ENCODE measurements around the gene NDUFAF4.
"Not testable (repeated sequence)": the region's sequence is repeated elsewhere in the genome, so short reads cannot be mapped to it uniquely, and the experiment has no call there.

Gene NDUFAF4

DNA sequence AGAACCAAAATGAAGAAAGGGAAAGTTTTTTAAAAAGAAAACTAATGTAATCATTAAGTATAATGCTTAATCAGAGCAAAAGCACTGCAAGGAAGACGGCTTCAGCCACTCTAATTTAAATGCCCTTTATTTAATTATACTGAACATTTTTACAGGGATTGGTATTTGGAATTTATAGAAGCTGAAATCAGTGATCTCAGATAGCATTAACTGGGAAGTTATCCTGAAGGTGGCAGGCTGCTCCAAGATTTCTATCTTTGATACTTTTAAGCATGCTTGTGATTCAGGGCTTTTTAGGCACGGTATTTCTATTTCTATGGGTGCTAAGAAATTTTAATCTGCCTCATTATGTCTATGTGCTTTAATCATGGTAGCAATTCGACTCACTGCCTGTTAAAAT, 1.3 kb upstream of the NDUFAF4 start:
- DNase-seq (ENCODE audit: low read depth): no peak

GRCh38 chr6:96898241-96898851, 655 bp upstream of the NDUFAF4 start:
- DNase-seq (ENCODE audit: low read depth): no peak

- no peak for DNase-seq (ENCODE audit: low read depth)
Measured at GRCh38 chr6:96889146-96889545, 8.5 kb downstream of the NDUFAF4 start.

DNA sequence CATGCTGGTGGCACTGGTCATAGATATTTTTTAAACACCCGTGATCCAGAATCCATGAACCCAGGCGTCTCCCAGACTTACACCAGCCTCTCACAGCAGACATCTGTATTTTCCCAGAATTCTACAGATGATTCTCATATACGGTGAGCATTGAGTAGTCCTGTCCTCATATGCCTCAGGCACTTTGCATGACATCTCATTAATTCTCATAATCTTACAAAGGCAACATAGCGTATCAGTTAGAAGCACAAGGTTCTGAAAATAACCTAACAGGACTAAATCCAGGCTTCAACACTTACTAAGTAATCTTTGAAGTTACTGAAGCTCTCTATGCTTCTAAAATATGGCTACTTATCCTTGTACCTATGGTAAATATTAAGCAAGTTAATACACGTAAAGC, 8.9 kb downstream of the NDUFAF4 start:
- no peak for DNase-seq (ENCODE audit: low read depth)

DNA sequence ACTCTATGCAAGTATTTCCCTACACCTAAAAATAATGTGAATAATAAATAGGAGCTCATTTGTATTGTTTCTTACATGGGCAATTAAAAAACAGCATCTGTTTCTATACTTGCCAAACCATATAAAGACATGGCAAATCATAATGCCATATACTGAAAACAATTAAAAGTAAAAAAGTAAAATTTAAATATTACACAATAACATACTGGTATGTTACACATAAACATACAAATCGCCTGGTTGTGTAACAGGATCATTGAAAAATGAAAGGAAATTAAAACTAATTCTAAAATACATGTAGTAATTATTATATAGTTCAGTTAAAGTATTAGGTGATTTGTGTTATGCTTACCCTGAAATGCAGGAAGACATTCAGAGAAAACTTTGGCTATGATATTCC, 11.2 kb downstream of the NDUFAF4 start:
- no peak for DNase-seq (ENCODE audit: low read depth)

DNA sequence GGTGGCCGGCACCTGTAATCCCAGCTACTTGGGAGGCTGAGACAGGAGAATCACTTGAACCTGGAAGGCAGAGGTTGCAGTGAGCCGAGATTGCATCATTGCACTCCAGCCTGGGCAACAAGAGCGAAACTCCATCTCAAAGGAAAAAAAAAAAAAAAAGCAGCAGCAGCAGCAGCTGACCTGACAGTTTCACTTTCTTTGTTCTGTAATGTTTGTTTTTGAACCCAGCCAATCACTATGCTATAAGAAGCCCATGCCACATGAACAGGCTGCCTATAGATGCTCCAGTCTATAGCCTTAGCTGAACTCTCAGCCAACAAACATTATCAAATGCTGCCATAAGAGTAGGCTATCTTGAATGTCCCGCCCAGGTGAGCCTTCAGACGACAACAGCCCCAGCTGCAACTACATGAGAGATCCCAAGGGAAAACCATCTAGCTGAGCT, 12.5 kb downstream of the NDUFAF4 start:
- not testable (repeated sequence) for DNase-seq (ENCODE audit: low read depth)

DNA sequence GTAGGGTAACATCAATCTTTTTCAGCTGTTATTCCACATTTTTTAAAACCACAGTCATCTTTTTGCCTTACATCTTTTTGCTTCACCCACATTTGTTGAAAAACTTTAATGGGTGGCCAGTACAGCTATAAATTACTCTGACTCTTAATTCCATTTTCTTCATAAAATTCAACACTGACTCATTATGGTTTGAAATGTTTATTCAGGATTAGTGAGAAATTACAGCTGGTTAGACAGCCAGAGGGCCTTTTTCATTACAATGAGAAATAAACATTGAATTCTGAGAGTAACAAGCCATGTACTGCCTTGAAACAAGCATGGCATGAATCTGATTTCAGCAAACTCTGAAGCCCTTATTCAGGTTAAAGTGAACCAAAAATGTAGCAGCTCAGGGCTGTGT, 19.5 kb downstream of the NDUFAF4 start:
- DNase-seq (ENCODE audit: low read depth): peak; percentile 10

- no peak for DNase-seq (ENCODE audit: low read depth)
Measured at GRCh38 chr6:96876886-96877545, 20.7 kb downstream of the NDUFAF4 start.

DNA sequence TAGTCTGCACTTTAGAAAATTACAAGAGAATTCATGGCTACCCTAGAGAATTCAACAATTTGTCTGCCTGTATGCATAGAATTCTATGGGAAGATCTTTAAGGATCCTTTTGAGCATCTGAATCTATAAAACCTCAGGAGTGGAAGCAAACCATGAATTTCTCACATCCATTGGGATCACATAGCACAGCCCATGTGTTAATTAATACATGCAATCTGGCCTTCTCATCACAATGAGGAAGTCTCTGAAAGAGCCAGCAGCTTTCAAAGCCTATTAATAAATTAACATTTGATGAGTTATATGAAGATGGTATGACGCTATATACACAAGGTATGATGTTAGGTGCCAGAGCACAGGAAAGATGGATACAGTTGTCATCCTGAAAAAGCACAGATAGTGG, 24.7 kb downstream of the NDUFAF4 start:
- no peak for DNase-seq (ENCODE audit: low read depth)

DNA sequence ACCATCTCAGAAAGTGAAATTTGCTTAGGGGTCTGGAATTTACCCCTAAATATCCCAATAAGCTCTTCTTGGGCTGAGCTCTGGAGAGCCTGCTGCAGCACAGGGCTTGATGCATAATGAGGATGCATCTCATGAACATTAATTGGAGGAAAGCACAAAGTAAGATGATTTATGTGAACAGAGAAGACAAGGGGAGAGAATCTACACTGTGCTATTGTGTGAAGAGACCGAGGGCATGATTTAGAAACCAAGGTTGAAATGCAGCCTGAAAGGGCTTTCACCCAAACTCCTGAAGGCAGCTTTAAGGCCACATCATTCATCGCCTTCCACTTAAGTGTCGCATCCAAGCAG, 32.7 kb downstream of the NDUFAF4 start:
- DNase-seq (ENCODE audit: low read depth): no peak

GRCh38 chr6:96864216-96865054, 33.3 kb downstream of the NDUFAF4 start:
- DNase-seq (ENCODE audit: low read depth): no peak

- DNase-seq (ENCODE audit: low read depth): no peak
Measured at GRCh38 chr6:96862560-96862959, 35.1 kb downstream of the NDUFAF4 start.

DNA sequence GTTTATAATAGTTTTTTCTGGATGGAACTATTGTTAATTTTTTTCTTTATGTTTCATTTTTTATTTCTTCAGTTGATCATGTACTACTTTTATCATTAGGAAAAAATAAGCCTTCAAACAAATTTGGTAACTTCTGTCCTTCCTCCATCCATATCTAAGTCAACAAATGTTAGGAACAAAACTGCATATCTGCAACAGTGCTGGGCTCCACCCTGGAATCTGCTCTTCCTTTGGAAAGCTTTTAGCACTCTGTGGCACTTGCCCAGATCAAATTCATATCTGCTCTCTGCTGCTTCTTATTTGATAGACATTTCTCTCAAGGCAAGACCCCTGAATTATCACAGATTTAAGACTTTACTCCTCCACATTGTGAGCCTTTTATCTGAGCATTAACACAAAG, 36.1 kb downstream of the NDUFAF4 start:
- DNase-seq (ENCODE audit: low read depth): no peak

DNA sequence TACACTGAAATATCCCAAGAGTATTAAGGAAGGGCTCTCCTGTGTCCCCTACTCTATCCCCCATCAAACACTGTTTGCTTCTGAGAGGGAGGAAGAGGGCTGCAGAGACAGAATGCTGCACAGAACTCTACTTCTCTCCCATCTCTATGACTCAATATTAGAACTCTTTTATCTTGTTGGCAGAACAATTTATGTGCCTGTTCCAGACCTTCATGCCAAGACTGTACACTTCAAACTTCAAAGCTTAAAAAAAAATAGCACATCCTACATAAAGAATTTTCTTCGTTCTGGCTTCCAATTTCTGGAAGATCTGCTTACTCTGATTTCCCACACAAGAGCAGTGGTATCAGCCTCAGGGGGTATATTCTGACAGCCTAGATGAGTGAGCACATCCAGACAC, 40.8 kb downstream of the NDUFAF4 start:
- DNase-seq (ENCODE audit: low read depth): no peak

GRCh38 chr6:96853083-96853482, 44.6 kb downstream of the NDUFAF4 start:
- no peak for DNase-seq (ENCODE audit: low read depth)

GRCh38 chr6:96852605-96853004, 45.1 kb downstream of the NDUFAF4 start:
- DNase-seq (ENCODE audit: low read depth): no peak

- no peak for DNase-seq (ENCODE audit: low read depth)
Measured at GRCh38 chr6:96851858-96852257, 45.8 kb downstream of the NDUFAF4 start.

DNA sequence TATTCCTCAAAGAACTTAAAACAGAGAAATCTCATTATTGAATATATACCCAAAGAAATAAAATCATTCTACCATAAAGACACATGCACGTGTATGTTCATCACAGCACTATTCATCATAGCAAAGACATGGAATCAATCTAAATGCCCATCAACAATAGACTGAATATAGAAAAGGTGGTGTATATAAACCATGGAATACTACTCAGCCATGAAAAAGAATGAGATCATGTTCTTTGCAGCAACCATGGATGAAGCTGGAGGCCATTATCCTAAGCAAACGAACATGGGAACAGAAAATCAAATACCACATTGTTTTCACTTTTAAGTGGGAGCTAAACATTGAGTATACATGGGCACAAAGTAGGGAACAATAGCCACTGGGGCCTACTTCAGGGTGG, 48.1 kb downstream of the NDUFAF4 start:
- DNase-seq (ENCODE audit: low read depth): no peak

DNA sequence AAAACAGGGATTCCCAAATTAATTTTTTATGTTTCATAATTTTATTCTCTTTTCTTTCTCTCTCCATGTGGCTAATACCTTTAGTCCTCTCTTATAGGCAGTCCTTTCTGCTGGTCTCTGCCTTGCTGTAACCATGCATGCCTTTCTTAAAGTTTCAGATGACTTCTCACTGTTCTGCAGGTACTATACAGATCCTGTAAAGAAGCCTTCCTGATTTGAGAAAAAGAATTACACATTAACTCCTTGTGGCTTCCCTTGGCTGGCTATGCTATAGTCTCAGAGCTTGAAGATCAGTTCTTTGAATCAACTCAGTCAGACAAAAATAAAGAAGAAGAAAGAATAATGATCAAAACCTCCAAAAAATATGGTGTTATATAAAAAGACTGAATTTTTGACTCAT, 53.2 kb downstream of the NDUFAF4 start:
- no peak for DNase-seq (ENCODE audit: low read depth)

GRCh38 chr6:96841345-96841744, 56.3 kb downstream of the NDUFAF4 start:
- no peak for DNase-seq (ENCODE audit: low read depth)

Data from GM04503 (cell line).